ENCODE measurements around the gene IPPK. TPM values are rescaled to one million over a fixed set of nuclear protein-coding genes. Genes with fewer than 3 reads are reported as not detected.

IPPK gene
- total RNA-seq, 4 donors from 2014 or later = 49.2 to 71.5 (median 54.4) TPM

DNA sequence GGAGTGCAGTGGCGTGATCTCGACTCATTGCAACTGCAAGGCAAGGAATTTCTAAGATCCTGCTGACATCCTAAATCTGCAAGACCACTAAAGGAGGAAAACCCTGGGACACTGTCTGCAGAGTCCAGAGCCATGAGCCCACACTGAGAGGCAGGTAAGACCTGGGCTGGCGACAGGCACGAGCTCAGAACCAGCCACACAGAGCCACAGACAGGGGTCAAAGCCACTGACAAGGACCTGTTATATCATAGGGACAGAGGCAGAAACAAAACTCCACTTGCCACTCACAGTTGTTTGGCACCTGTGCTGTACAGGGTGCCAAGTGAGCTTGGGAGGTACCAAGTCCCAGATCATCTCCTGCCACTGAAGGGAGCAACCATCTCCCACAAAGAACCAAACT lies 34.2 kb downstream of the IPPK start:
- no peak overlapping the region for H3K4me3 ChIP-seq (ENCODE audit: low read depth, poor library complexity, severe bottlenecking)
- intact Hi-C loops (cut with DNase I; ENCODE audit: low total_unique reads) = loop anchor here (10.0 kb wide), 1 partner anchor 491 kb away; no protein-coding TSS in a partner anchor
- WGBS, 2 donors = 90 to 92% methylated on average over 4 of the region's 4 CpGs
- TF ChIP-seq POLR2A (IDR thresholded peaks at IDR 0.05) (no peak), CTCF (IDR thresholded peaks at IDR 0.05) (no peak)
- no peak for DNase-seq (ENCODE audit: low spot score in 2 of 2)

DNA sequence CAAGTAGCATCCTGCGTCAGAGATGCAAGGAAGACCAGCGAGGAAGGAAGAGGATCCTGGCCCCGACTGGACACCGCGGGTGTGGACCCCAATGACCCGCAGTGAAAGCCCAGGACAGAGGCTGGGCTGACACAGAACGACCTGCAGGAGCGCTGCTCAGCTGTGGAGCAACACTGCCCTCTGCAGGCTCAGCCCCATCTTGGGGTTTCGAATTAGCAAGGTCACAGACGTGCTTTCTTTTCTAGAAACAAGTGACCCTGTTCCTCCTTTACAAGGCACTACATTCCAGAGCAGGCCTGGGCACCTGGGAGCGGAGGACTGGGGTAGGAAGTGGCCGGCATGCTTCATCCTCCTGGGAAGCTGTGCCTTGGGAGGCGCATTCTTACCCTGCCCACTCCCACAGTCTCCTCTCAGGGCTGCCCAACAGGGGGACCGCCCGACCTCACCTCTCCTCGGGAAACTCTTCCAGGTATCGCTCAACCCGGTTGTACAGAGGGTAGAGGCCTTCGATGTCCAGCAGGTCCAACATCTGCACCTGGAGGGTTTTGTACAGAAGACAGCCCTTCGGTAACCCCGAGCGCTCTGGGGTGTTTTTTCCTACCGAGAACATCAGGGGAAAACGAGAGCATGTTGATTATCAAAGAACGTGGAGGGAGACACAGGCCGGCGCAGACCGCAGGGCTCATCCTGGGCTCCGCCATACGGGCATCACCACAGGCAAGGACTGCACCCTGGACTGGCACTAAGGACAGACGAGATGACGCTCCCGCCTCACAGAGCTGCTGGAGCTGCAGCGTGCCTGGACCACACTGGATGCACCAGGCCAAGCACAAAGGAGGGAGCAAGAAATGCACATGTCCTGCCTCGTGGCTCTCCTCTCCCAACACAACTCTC lies 35.0 kb downstream of the IPPK start:
- TF ChIP-seq CTCF (IDR thresholded peaks at IDR 0.05) (peak in 1 of 3 donors; percentile 67), POLR2A (IDR thresholded peaks at IDR 0.05) (no peak)
- H3K4me3 ChIP-seq (ENCODE audit: low read depth, poor library complexity, severe bottlenecking) = no peak overlapping the region
- intact Hi-C loops (cut with DNase I; ENCODE audit: low total_unique reads) = loop anchor here (5.0 to 10.0 kb wide), 2 partner anchors 308 to 490 kb away; partner anchors contain the start of genes CENPP and NOL8
- 63 to 70% methylated on average over 34 to 35 of the region's 35 CpGs for WGBS, 2 donors
- peak; percentile 61 to 92 for DNase-seq (ENCODE audit: low spot score in 2 of 2)

DNA sequence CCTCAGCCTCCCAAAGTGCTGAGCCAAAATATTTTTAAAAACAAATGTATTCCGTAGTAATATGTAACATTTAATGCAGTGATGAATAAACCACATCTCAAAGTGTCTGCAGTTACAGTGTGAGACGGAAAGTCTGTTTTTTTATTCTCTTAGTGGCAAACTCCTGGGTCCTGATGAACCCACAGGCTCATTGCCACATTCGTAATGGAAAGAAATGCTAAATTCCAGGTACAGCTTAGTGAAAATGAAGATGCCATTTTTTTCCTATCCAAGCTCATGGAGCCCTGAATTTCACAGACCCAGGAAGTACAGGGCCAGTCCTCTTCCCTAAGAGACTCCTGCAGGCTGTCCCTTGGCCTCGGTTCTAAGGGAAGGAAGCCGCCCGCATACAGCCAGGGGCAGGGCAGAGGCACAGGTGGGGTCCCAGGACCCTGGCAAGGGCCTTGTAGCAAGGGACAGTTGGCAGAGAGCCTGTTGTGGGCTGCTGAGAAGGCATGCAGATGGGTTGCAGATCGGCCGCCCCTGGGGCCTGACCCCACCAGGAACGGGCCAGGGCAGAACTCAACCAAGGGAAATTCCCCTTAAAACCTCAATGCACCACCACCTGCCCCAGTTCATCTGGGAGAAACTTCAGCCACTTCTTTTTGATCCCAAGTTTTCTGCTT lies 36.2 kb downstream of the IPPK start:
- WGBS, 2 donors = 91 to 92% methylated on average over 8 to 9 of the region's 9 CpGs
- TF ChIP-seq POLR2A (IDR thresholded peaks at IDR 0.05) (no peak), CTCF (IDR thresholded peaks at IDR 0.05) (no peak)
- H3K4me3 ChIP-seq (ENCODE audit: low read depth, poor library complexity, severe bottlenecking) = no peak overlapping the region
- intact Hi-C loops (cut with DNase I; ENCODE audit: low total_unique reads) = loop anchor here (5.0 to 10.0 kb wide), 2 partner anchors 306 to 489 kb away; partner anchors contain the start of genes CENPP and NOL8
- peak; percentile 13 to 80 for DNase-seq (ENCODE audit: low spot score in 2 of 2)

- WGBS, 2 donors = 88 to 91% methylated on average over 5 of the region's 5 CpGs
- intact Hi-C loops (cut with DNase I; ENCODE audit: low total_unique reads) = loop anchor here (5.0 to 10.0 kb wide), 2 partner anchors 305 to 488 kb away; partner anchors contain the start of genes CENPP and NOL8
- TF ChIP-seq POLR2A (IDR thresholded peaks at IDR 0.05) (no peak), CTCF (IDR thresholded peaks at IDR 0.05) (no peak)
- peak in 1 of 2 donors; percentile 77 for DNase-seq (ENCODE audit: low spot score in 2 of 2)
- no peak overlapping the region for H3K4me3 ChIP-seq (ENCODE audit: low read depth, poor library complexity, severe bottlenecking)
These were observed 37.3 kb downstream of the IPPK start for GRCh38 chr9:92632641-92633040.

DNA sequence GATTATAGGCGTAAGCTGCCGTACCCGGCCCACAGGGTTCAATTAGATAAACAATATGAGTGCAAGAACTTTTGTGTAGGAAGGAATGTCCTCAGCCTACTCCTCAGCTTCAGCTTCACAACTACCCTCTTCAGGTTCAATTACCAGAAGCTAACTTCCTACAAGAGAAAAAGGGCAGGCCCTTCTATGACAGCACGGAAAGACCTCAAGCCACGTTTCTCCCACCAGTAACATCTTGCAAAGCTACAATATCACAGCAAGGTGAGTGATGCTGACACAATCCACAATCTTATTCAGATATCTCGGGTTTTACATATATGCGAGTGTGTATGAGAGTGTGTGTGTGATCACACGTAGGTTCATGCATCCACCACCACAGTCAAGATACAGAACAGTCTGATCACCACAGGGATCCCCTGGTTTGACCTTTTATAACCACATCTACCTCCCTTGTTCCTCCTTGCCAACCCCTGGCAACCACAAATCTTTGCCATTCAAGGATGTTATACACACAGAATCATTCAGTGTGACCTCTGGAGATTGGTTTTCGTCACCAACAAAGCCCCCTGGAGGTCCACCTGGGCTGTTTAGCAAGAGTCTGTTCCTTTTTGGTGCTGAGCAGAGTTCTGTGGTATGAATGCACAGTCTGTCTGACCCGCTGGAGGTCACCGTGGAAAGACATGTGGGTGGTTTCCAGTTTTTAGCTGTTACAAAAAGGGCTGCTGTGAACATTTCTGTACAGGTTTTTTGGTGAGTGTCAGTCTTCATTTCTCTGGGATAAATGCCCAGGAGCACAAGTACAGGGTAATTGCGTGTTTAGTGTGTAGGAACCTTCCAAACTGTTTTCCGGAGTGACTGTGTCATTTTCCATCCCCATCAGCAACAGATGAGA lies 38.2 kb downstream of the IPPK start:
- intact Hi-C loops (cut with DNase I; ENCODE audit: low total_unique reads) = loop anchor here (5.0 to 10.0 kb wide), 2 partner anchors 304 to 487 kb away; partner anchors contain the start of genes CENPP and NOL8
- DNase-seq (ENCODE audit: low spot score in 2 of 2) = no peak
- H3K4me3 ChIP-seq (ENCODE audit: low read depth, poor library complexity, severe bottlenecking) = no peak overlapping the region
- TF ChIP-seq POLR2A (IDR thresholded peaks at IDR 0.05) (no peak), CTCF (IDR thresholded peaks at IDR 0.05) (no peak)
- 87 to 92% methylated on average over 13 of the region's 13 CpGs for WGBS, 2 donors

Measured in lower leg skin (tissue), 4 donors.